Adrenal gland (tissue), 19 donors: Measurements from ENCODE around the gene ZC3H12A. TPM values are rescaled to one million over a fixed set of nuclear protein-coding genes. Genes with fewer than 3 reads are reported as not detected.
A peak's percentile ranks its signal among the peaks of the same experiment; 100 is the strongest.

Experiments used
- DNase-seq, 7 donors: peaks; one replicate each; pipeline ENCODE4 v3.0.0-alpha.2; 2019 to 2020
- H3K27ac ChIP-seq, 5 donors: fragments of 200-600 bp; sonication (generic) in 4 of 5; 1 replicate in 3 of 5; 2 replicates in 2 of 5; pipeline versions ENCODE4 v1.5.1 to v1.8.0; 2016 to 2020; ENCODE audit warnings: mild to moderate bottlenecking in 1 of 5
- H3K27me3 ChIP-seq: fragments of 200-600 bp; 2 replicates; pipeline ENCODE4 v1.8.0; 2021
- H3K36me3 ChIP-seq, 2 donors: fragments of 200-600 bp; replicated peaks in 1 of 2; 1 replicate in 1 of 2; 2 replicates in 1 of 2; pipeline versions ENCODE4 v1.5.1 to v1.8.0; 2018 to 2022
- H3K4me1 ChIP-seq, 2 donors: fragments of 200-600 bp; replicated peaks in 1 of 2; 1 replicate in 1 of 2; 2 replicates in 1 of 2; pipeline versions ENCODE4 v1.5.1 to v1.8.0; 2018 to 2021
- H3K4me3 ChIP-seq, 4 donors: fragments of 200-600 bp; sonication (generic) in 3 of 4; one replicate each; pipeline ENCODE4 v1.5.1; 2016 to 2018
- H3K9me3 ChIP-seq, 3 donors: fragments of 200-600 bp; sonication (generic) in 1 of 3; replicated peaks in 1 of 3; 1 replicate in 2 of 3; 2 replicates in 1 of 3; pipeline versions ENCODE4 v1.5.1 to v1.8.0; 2016 to 2021
- POLR2A ChIP-seq, 2 donors: fragments of 450-650 bp; IDR thresholded peaks; one replicate each; pipeline ENCODE4 v1.6.1; 2017; ENCODE audit warnings: antibody characterized with exemption in 2 of 2, mild to moderate bottlenecking in 2 of 2, moderate library complexity in 1 of 2
- WGBS, 4 donors: extraction: QIAGEN DNeasy Blood & Tissue Kit in 2 of 4; methylation state at CpG; one replicate each; pipeline versions ENCODE4 v1.1.5 to v1.1.7; 2013 to 2017; 5-methylcytosine and 5-hydroxymethylcytosine counted together
- intact Hi-C, 2 donors: fragments of 100-400 bp; cut with DNase I; formaldehyde crosslinking; loops; one replicate each; pipeline versions ENCODE4 v1.14.1 to v1.15.0; 2022 to 2023
- long read RNA-seq, 10 donors: library from polyadenylated mRNA in 3 of 10; unstranded in 2 of 10; stranded (forward) in 1 of 10; transcript quantifications; one replicate each; pipeline ENCODE4 v2.0.0 and lab custom pipeline, GENCODE V29; 2021 to 2026
- polyA plus RNA-seq, 3 donors: library from polyadenylated mRNA; stranded (reverse); fragments of 200-250 nt in 2 of 3; fragments of 350-450 nt in 1 of 3; fragmentation: Illumina TruSeq in 1 of 3; extraction: RNeasy Lipid Tissue Mini Kit (QIAGEN cat#74804) in 1 of 3; gene quantifications; one replicate each; pipeline ENCODE4 v1.2.3, GENCODE V29; 2013 to 2014
- total RNA-seq, 9 donors: library from RNA; depleted of rRNA in 4 of 9; stranded (reverse); fragments of >200 nt in 4 of 9; fragments of 120-200 nt in 1 of 9; fragmentation: NEBNext Ultra II Directional in 1 of 9; extraction: Animal tissue kit (Norgen Biotek cat#: 25700) in 1 of 9; gene quantifications; one replicate each; pipeline versions ENCODE4 v1.1.0 to v1.2.4, GENCODE V29; 2013 to 2023
- TF ChIP-seq, protein P1 (sequence below), 6 experiments: fragments of 450-650 bp in 4 of 6; fragments of 200-600 bp in 2 of 6; sonication (generic) in 1 of 6; IDR thresholded peaks; 1 replicate in 5 of 6; 2 replicates in 1 of 6; pipeline versions ENCODE4 v1.5.1 to v1.8.0; 2016 to 2021; ENCODE audit warnings: antibody characterized with exemption in 6 of 6, mild to moderate bottlenecking in 2 of 6, moderate library complexity in 1 of 6
- donor health status: healthy with polysubstance abuse.
- donor health status: Bipolar disorder and iron deficiency.
- donor health status: DM: yes; HTN: yes; CAD: no.
- donor health status: DM: no; HTN: no; CAD: no.
- donor health status: DM: no; HTN: no; CAD: no.
- donor health status: DM: yes; HTN: yes; CAD: no.

ZC3H12A gene
- total RNA-seq (10 to 100 TPM in 8 of 9 donors, 1 to 10 TPM in 1; 5.8 to 53.0 (median 18.8) TPM), polyA plus RNA-seq (10 to 100 TPM in 2 of 3 donors, 1 to 10 TPM in 1; 3.2 to 17.0 (median 11.8) TPM)
- long read RNA-seq, donor 1: 0 reads
- long read RNA-seq, donor 2, partial matches to known transcripts: 0 of 1 reads
- long read RNA-seq, donor 2, other reads (novel, unspliced or antisense): 0 of 1 reads
- long read RNA-seq, donor 3, partial matches to known transcripts: 0 of 1 reads
- long read RNA-seq, donor 3, other reads (novel, unspliced or antisense): 0 of 1 reads
- long read RNA-seq, donor 4: 0 reads
- long read RNA-seq, donor 5, transcript ZC3H12A-201 (6 exons, 2,684 nt): major isoform, 12 of 38 reads
- long read RNA-seq, donor 5, partial matches to known transcripts: 7 of 38 reads
- long read RNA-seq, donor 5, other reads (novel, unspliced or antisense): 19 of 38 reads
- long read RNA-seq, donor 6, partial matches to known transcripts: 1 of 1 reads
- long read RNA-seq, donor 6, other reads (novel, unspliced or antisense): 0 of 1 reads
- long read RNA-seq, donor 7: 0 reads
- long read RNA-seq, donor 8, partial matches to known transcripts: 0 of 4 reads
- long read RNA-seq, donor 8, other reads (novel, unspliced or antisense): 0 of 4 reads
- long read RNA-seq, donor 9, partial matches to known transcripts: 0 of 1 reads
- long read RNA-seq, donor 9, other reads (novel, unspliced or antisense): 0 of 1 reads
- long read RNA-seq, donor 10: 0 reads

DNA sequence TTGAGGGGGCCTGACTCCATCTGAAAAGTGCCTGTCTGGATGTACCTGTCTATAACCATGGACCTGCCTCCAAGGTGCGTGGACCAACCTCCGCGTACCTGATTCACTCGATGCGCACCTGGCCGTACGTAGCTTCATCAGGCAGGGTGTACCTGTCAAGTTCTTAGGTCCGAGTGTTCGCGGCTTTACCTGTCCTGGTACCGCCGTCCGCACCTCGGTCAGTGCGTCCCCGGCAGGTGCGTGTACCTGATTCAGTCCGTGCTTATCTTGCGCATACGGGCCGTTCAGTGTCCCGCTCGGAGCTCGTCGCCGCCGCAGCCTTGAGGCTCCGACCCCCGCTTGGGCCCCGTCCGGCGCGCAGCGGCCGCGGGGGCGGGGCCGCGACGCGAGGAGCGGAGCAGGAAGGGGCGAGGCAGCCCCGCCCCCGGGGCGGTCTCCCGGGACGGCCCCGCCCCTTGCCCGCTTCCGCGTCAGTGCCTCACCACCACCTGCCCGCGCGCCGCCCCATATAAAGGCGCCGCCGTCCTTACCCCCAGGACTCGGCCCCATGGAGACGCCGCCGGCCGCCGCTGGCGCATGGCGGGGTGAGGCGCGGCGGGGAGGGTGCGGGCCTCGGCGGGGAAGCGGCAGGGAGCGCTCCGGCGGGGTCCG is at the start of gene ZC3H12A:
Gene ZC3H12A (plus strand): TSS at position 535 of the 651 bp plus-strand sequence. CDS start 917 bp downstream, outside the sequence.
- peak within 1 kb of the TSS; percentile 0 to 98 (median 69) for H3K4me3 ChIP-seq
- H3K27me3 ChIP-seq: no peaks in the 10 kb centered on the region
- intact Hi-C loops: no loop called here
- peaks cover 0 to 14% of the 10 kb centered on the region in 2 donors for H3K36me3 ChIP-seq
- peak; percentile 98 to 99 for TF ChIP-seq POLR2A (IDR thresholded peaks at IDR 0.05)
- TF ChIP-seq, protein P1, sequence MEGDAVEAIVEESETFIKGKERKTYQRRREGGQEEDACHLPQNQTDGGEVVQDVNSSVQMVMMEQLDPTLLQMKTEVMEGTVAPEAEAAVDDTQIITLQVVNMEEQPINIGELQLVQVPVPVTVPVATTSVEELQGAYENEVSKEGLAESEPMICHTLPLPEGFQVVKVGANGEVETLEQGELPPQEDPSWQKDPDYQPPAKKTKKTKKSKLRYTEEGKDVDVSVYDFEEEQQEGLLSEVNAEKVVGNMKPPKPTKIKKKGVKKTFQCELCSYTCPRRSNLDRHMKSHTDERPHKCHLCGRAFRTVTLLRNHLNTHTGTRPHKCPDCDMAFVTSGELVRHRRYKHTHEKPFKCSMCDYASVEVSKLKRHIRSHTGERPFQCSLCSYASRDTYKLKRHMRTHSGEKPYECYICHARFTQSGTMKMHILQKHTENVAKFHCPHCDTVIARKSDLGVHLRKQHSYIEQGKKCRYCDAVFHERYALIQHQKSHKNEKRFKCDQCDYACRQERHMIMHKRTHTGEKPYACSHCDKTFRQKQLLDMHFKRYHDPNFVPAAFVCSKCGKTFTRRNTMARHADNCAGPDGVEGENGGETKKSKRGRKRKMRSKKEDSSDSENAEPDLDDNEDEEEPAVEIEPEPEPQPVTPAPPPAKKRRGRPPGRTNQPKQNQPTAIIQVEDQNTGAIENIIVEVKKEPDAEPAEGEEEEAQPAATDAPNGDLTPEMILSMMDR (IDR thresholded peaks at IDR 0.05): no peak
- H3K27ac ChIP-seq: peak within 1 kb of the TSS; percentile 72 to 98 (median 90)
- peaks cover 60 to 78% of the 10 kb centered on the region in 2 donors for H3K4me1 ChIP-seq
- H3K9me3 ChIP-seq: no peaks in the 10 kb centered on the region
- WGBS, 4 donors: 0 to 1% (median 0%) methylated on average over 21 to 78 of the region's 78 CpGs; no CpG with 5 or more reads in 1 of the 4 donors
- peak; percentile 91 to 96 (median 94) for DNase-seq

DNA sequence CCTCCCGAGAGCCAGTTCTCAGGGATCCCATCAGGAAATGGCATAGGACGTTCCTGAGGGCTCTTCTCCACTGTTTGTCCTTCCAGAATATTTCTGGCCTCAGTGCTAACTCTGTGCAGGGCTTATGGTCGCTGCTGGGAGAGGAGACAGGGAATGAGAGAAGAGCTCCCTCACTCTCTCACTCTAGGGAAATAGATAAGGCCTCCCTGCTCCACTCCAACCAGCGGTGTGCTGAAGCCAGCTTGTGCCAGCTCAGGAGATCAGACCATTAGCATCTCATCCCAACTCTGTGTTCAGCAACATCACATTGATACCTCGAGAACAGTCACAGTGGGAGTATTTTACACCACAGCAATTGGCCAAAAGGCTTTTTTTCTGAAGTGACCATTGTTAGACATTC is 49.2 kb upstream of the ZC3H12A start:
- Histone ChIP-seq H3K9me3 (no peaks in the 10 kb centered on the region), H3K4me3 (no peak overlapping the region), H3K27me3 (no peaks in the 10 kb centered on the region), H3K36me3 (no peaks in the 10 kb centered on the region), H3K27ac (no peak overlapping the region), H3K4me1 (no peaks in the 10 kb centered on the region)
- intact Hi-C loops: no loop called here
- DNase-seq: no peak
- WGBS, 4 donors: 45 to 56% (median 49%) methylated on average over 4 to 5 of the region's 5 CpGs
- TF ChIP-seq POLR2A (IDR thresholded peaks at IDR 0.05): no peak
- TF ChIP-seq, protein P1 (IDR thresholded peaks at IDR 0.05): no peak

DNA sequence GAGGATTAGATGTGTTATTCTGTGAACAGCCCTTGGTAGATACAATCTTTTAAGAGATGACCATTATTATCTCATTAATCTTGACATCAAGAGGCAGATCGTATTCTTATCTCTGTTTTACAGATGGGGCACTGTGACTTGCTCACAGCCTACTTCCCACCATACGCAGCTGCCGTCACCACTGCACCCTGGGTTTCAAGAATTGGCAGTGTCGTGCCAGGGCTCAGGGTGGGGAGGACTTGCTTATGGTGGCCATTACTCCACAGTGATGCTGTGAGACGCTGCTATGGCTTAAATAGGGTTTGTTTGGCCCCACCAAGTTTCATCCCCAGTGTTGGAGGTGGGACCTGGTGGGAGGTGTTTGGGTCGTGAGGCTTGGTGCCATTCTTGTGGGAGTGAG is 45.4 kb upstream of the ZC3H12A start:
- no peak for DNase-seq
- Histone ChIP-seq H3K27ac (no peak overlapping the region), H3K4me3 (no peak overlapping the region), H3K27me3 (no peaks in the 10 kb centered on the region), H3K36me3 (no peaks in the 10 kb centered on the region), H3K9me3 (no peaks in the 10 kb centered on the region), H3K4me1 (no peaks in the 10 kb centered on the region)
- 41 to 58% (median 48%) methylated on average over 6 of the region's 6 CpGs for WGBS, 4 donors
- no peak for TF ChIP-seq POLR2A (IDR thresholded peaks at IDR 0.05)
- TF ChIP-seq, protein P1 (IDR thresholded peaks at IDR 0.05): no peak
- intact Hi-C loops: no loop called here
